Gastroesophageal sphincter (tissue), 4 donors: Measurements from ENCODE around the gene HLCS. TPM values are rescaled to one million over a fixed set of nuclear protein-coding genes. Genes with fewer than 3 reads are reported as not detected.

ENCODE experiments used
- ATAC-seq: fragments of 150-250 bp; one replicate; pipeline ENCODE4 v1.9.1; 2016; ENCODE audit warnings: mild to moderate bottlenecking, moderate library complexity
- H3K27ac ChIP-seq, 4 donors: fragments of 200-600 bp; sonication (generic) in 3 of 4; 1 replicate in 3 of 4; 2 replicates in 1 of 4; pipeline ENCODE4 v1.5.1; 2016 to 2019
- H3K27me3 ChIP-seq: fragments of 200-600 bp; sonication (generic); one replicate; pipeline ENCODE4 v1.5.1; 2019
- H3K36me3 ChIP-seq, 2 donors: fragments of 200-600 bp; sonication (generic); one replicate each; pipeline ENCODE4 v1.5.1; 2019; ENCODE audit warnings: control low read depth in 1 of 2
- H3K4me1 ChIP-seq, 3 donors: fragments of 200-600 bp; sonication (generic); 1 replicate in 2 of 3; 2 replicates in 1 of 3; pipeline ENCODE4 v1.5.1; 2016 to 2019; ENCODE audit warnings: control low read depth in 2 of 3
- H3K4me3 ChIP-seq, 2 donors: fragments of 200-600 bp; sonication (generic); one replicate each; pipeline ENCODE4 v1.5.1; 2019; ENCODE audit warnings: mild to moderate bottlenecking in 1 of 2, moderate library complexity in 1 of 2
- H3K9me3 ChIP-seq, 3 donors: fragments of 200-600 bp; sonication (generic); one replicate each; pipeline ENCODE4 v1.5.1; 2017 to 2019; ENCODE audit warnings: control low read depth in 2 of 3
- EP300 ChIP-seq: sonication (generic); formaldehyde crosslinking; IDR thresholded peaks from one replicate; pipeline ENCODE4 v1.6.1; 2017; ENCODE audit warnings: antibody characterized with exemption, mild to moderate bottlenecking
- POLR2A ChIP-seq, 2 donors: fragments of 450-650 bp; IDR thresholded peaks; one replicate each; pipeline ENCODE4 v1.6.1; 2017; ENCODE audit warnings: antibody characterized with exemption in 2 of 2, mild to moderate bottlenecking in 2 of 2, moderate library complexity in 1 of 2
- POLR2AphosphoS5 ChIP-seq: sonication (generic); formaldehyde crosslinking; IDR thresholded peaks from one replicate; pipeline ENCODE4 v1.6.1; 2017; ENCODE audit warnings: antibody characterized with exemption
- WGBS, 2 donors: methylation state at CpG; one replicate each; pipeline ENCODE4 v1.1.5; 2018; ENCODE audit warnings: low coverage in 1 of 2; 5-methylcytosine and 5-hydroxymethylcytosine counted together
- total RNA-seq, 4 donors: library from RNA; depleted of rRNA; stranded (reverse); fragments of >200 nt; gene quantifications; one replicate each; pipeline ENCODE4 v1.1.0, GENCODE V29; 2016
- TF ChIP-seq, protein P1 (sequence below), 4 experiments: fragments of 200-600 bp in 2 of 4; fragments of 450-650 bp in 2 of 4; sonication (generic) in 1 of 4; IDR thresholded peaks; one replicate each; pipeline ENCODE4 v1.5.1; 2017 to 2019; ENCODE audit warnings: antibody characterized with exemption in 4 of 4, mild to moderate bottlenecking in 2 of 4, moderate library complexity in 2 of 4

HLCS gene
- total RNA-seq, 4 donors from 2014 or later = 14.4 to 33.3 (median 24.9) TPM

GRCh38 chr21:36800734-36801133 is 165.7 kb downstream of the HLCS start:
- no peak for ATAC-seq
- Histone ChIP-seq H3K27ac (no peak overlapping the region), H3K27me3 (no peaks in the 10 kb centered on the region), H3K4me3 (no peak overlapping the region), H3K4me1 (no peaks in the 10 kb centered on the region), H3K9me3 (peaks cover 0 to 30% (median 0%) of the 10 kb centered on the region in 3 donors), H3K36me3 (peaks cover 0 to 3% of the 10 kb centered on the region in 2 donors)
- TF ChIP-seq, protein P1, sequence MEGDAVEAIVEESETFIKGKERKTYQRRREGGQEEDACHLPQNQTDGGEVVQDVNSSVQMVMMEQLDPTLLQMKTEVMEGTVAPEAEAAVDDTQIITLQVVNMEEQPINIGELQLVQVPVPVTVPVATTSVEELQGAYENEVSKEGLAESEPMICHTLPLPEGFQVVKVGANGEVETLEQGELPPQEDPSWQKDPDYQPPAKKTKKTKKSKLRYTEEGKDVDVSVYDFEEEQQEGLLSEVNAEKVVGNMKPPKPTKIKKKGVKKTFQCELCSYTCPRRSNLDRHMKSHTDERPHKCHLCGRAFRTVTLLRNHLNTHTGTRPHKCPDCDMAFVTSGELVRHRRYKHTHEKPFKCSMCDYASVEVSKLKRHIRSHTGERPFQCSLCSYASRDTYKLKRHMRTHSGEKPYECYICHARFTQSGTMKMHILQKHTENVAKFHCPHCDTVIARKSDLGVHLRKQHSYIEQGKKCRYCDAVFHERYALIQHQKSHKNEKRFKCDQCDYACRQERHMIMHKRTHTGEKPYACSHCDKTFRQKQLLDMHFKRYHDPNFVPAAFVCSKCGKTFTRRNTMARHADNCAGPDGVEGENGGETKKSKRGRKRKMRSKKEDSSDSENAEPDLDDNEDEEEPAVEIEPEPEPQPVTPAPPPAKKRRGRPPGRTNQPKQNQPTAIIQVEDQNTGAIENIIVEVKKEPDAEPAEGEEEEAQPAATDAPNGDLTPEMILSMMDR (IDR thresholded peaks at IDR 0.05) = no peak
- no peak for TF ChIP-seq POLR2AphosphoS5
- no peak for TF ChIP-seq EP300
- no peak for TF ChIP-seq POLR2A (IDR thresholded peaks at IDR 0.05)
- 91 to 94% methylated on average over 4 of the region's 4 CpGs for WGBS, 2 donors

DNA sequence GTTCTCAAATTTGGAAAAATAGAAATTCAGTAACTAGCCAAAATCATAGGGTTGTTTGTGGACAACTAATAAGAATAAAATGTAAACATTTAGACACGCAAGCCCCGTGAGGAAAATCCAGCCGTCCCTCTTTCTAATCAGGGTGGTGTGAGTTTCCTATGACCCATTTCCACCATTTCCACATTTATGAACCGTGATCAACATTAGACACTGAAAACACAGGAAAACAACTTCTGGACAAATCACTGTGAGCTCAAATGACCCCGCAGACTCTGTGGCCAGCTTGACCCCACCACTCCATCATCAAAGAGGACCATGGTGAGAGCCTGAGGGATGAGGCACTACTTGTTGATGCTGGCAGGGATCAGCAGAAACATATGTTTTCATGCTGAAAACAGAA is 166.6 kb downstream of the HLCS start:
- WGBS, 2 donors = 76 to 82% methylated on average over 3 to 5 of the region's 5 CpGs
- TF ChIP-seq, protein P1 (IDR thresholded peaks at IDR 0.05) = no peak
- TF ChIP-seq POLR2A (IDR thresholded peaks at IDR 0.05) (no peak), POLR2AphosphoS5 (no peak), EP300 (no peak)
- H3K4me3 ChIP-seq = no peak overlapping the region
- peaks cover 0 to 35% (median 0%) of the 10 kb centered on the region in 3 donors for H3K9me3 ChIP-seq
- H3K4me1 ChIP-seq = no peaks in the 10 kb centered on the region
- H3K27me3 ChIP-seq = no peaks in the 10 kb centered on the region
- no peak overlapping the region for H3K27ac ChIP-seq
- no peak for ATAC-seq
- H3K36me3 ChIP-seq = peaks cover 0 to 3% of the 10 kb centered on the region in 2 donors

DNA sequence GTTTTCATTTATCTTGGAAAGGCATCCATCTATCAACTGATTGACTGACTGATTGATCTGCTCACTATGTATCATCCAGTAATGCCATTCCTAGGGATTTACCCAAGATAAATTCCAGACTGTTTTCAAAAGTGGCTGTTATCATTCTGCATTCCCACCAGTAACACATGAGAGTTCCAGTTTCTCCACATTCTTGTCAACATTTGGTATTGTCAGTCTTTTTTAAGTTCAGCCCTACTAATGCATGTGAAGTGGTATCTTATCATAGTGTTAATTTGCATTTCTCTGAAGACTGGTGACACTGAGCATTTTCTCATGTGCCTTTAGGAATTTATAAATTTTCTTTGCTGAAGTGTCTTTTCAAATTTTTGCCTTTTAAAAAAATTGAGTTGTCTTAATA is 168.0 kb downstream of the HLCS start:
- no peak overlapping the region for H3K4me3 ChIP-seq

DNA sequence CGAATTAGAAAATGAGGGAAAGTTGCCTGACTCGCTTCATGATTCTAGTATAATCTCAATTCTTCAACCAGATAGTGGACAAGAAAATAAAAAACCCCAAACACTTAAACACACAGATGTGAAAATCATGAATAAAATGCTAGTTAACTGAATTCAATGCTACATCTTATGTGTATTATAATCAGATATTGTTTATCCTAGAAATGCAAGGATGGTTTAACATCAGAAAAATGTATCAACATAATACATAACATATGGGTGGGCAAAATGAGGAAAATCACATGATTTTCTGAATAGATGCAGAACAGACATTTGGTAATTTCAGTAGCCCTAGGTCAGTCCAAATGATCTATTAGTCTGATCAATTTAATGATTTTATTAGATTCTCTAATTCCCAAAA is 170.4 kb downstream of the HLCS start:
- no peak overlapping the region for H3K4me3 ChIP-seq
- H3K4me1 ChIP-seq = no peaks in the 10 kb centered on the region
- no peak overlapping the region for H3K27ac ChIP-seq
- WGBS, 2 donors = 85 to 93% methylated on average over 2 of the region's 2 CpGs
- TF ChIP-seq, protein P1 (IDR thresholded peaks at IDR 0.05) = no peak
- TF ChIP-seq POLR2A (IDR thresholded peaks at IDR 0.05) (no peak), POLR2AphosphoS5 (no peak), EP300 (no peak)
- ATAC-seq = no peak
- no peaks in the 10 kb centered on the region for H3K36me3 ChIP-seq
- H3K9me3 ChIP-seq = peaks cover 0 to 35% (median 0%) of the 10 kb centered on the region in 3 donors
- no peaks in the 10 kb centered on the region for H3K27me3 ChIP-seq

More for the DNA sequence above, 168.0 kb downstream of the HLCS start:
- peaks cover 0 to 3% of the 10 kb centered on the region in 2 donors for H3K36me3 ChIP-seq
- H3K27ac ChIP-seq = no peak overlapping the region
- TF ChIP-seq, protein P1 (IDR thresholded peaks at IDR 0.05) = no peak
- no peak for TF ChIP-seq POLR2AphosphoS5
- no peak for TF ChIP-seq EP300
- no peak for TF ChIP-seq POLR2A (IDR thresholded peaks at IDR 0.05)
- no peak for ATAC-seq
- H3K4me1 ChIP-seq = no peaks in the 10 kb centered on the region
- peaks cover 0 to 35% (median 0%) of the 10 kb centered on the region in 3 donors for H3K9me3 ChIP-seq
- H3K27me3 ChIP-seq = no peaks in the 10 kb centered on the region

- 66 to 82% methylated on average over 4 of the region's 6 CpGs for WGBS, 2 donors
- Histone ChIP-seq H3K36me3 (no peaks in the 10 kb centered on the region), H3K27ac (no peak overlapping the region), H3K4me1 (no peaks in the 10 kb centered on the region), H3K9me3 (peaks cover 0 to 19% (median 0%) of the 10 kb centered on the region in 3 donors), H3K4me3 (no peak overlapping the region), H3K27me3 (no peaks in the 10 kb centered on the region)
- ATAC-seq = no peak
- TF ChIP-seq EP300 (no peak), POLR2A (IDR thresholded peaks at IDR 0.05) (no peak), POLR2AphosphoS5 (no peak)
- TF ChIP-seq, protein P1 (IDR thresholded peaks at IDR 0.05) = no peak
These were observed 173.9 kb downstream of the HLCS start for GRCh38 chr21:36792505-36792967.
